Peyer's patch (tissue), 4 donors: ENCODE measurements around the gene CEP85L. TPM values are rescaled to one million over a fixed set of nuclear protein-coding genes. Genes with fewer than 3 reads are reported as not detected.

ENCODE experiments used
- DNase-seq, 3 donors: peaks; one replicate each; pipeline ENCODE4 v3.0.0-alpha.2; 2017 to 2019
- H3K27ac ChIP-seq, 4 donors: fragments of 200-600 bp; sonication (generic); one replicate each; pipeline ENCODE4 v1.5.1; 2016 to 2019
- H3K27me3 ChIP-seq, 2 donors: fragments of 200-600 bp; sonication (generic); one replicate each; pipeline ENCODE4 v1.5.1; 2019
- H3K36me3 ChIP-seq, 3 donors: fragments of 200-600 bp; sonication (generic); one replicate each; pipeline ENCODE4 v1.5.1; 2016 to 2019
- H3K4me1 ChIP-seq, 4 donors: fragments of 200-600 bp; sonication (generic); one replicate each; pipeline ENCODE4 v1.5.1; 2016 to 2019
- H3K4me3 ChIP-seq, 4 donors: fragments of 200-600 bp; sonication (generic); 1 replicate in 3 of 4; 2 replicates in 1 of 4; pipeline ENCODE4 v1.5.1; 2016 to 2019; ENCODE audit warnings: mild to moderate bottlenecking in 1 of 4
- H3K9me3 ChIP-seq, 4 donors: fragments of 200-600 bp; sonication (generic); one replicate each; pipeline ENCODE4 v1.5.1; 2016 to 2019; ENCODE audit warnings: mild to moderate bottlenecking in 1 of 4
- POLR2A ChIP-seq, 2 donors: fragments of 450-650 bp; IDR thresholded peaks; one replicate each; pipeline ENCODE4 v1.5.1; 2017; ENCODE audit warnings: antibody characterized with exemption in 2 of 2, mild to moderate bottlenecking in 2 of 2, moderate library complexity in 2 of 2
- total RNA-seq, 4 donors: library from RNA; depleted of rRNA; stranded (reverse); fragments of >200 nt; gene quantifications; one replicate each; pipeline ENCODE4 v1.1.0, GENCODE V29; 2016
- TF ChIP-seq, protein P1 (sequence below), 6 experiments: fragments of 450-650 bp in 4 of 6; fragments of 200-600 bp in 2 of 6; sonication (generic) in 1 of 6; IDR thresholded peaks; one replicate each; pipeline ENCODE4 v1.5.1; 2017 to 2019; ENCODE audit warnings: antibody characterized with exemption in 6 of 6, mild to moderate bottlenecking in 3 of 6, moderate library complexity in 1 of 6

Gene CEP85L
- total RNA-seq, 4 donors from 2014 or later, result 3.2 to 22.3 (median 7.5) TPM

DNA sequence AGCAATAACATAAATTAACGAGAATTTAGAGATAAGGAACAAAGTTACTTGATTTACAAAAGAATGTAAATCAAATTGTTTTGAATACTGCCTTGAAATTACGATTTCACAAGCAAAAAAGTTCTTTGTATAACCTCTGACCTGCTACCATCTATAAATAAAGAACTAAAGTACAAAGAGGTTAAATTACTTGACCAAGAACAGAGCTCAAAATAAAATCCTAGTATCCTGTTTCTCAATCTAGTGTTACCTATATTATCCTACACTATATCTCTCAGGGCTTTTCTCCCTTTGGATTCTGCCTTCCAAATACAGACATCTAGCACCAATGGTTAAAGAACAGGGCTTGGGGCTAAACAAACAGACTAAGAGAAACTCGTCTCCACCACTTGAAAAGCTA is 59.5 kb downstream of the CEP85L start:
- Histone ChIP-seq H3K36me3 (no peaks in the 10 kb centered on the region), H3K27me3 (no peaks in the 10 kb centered on the region), H3K4me3 (no peak overlapping the region), H3K27ac (no peak overlapping the region), H3K9me3 (no peaks in the 10 kb centered on the region), H3K4me1 (no peaks in the 10 kb centered on the region)
- no peak for TF ChIP-seq POLR2A (IDR thresholded peaks at IDR 0.05)
- no peak for DNase-seq

- H3K27me3 ChIP-seq, result no peaks in the 10 kb centered on the region
- H3K9me3 ChIP-seq, result no peaks in the 10 kb centered on the region
- no peak overlapping the region for H3K4me3 ChIP-seq
- DNase-seq, result no peak
- H3K27ac ChIP-seq, result no peak overlapping the region
- H3K4me1 ChIP-seq, result no peaks in the 10 kb centered on the region
- H3K36me3 ChIP-seq, result no peaks in the 10 kb centered on the region
- TF ChIP-seq, protein P1, sequence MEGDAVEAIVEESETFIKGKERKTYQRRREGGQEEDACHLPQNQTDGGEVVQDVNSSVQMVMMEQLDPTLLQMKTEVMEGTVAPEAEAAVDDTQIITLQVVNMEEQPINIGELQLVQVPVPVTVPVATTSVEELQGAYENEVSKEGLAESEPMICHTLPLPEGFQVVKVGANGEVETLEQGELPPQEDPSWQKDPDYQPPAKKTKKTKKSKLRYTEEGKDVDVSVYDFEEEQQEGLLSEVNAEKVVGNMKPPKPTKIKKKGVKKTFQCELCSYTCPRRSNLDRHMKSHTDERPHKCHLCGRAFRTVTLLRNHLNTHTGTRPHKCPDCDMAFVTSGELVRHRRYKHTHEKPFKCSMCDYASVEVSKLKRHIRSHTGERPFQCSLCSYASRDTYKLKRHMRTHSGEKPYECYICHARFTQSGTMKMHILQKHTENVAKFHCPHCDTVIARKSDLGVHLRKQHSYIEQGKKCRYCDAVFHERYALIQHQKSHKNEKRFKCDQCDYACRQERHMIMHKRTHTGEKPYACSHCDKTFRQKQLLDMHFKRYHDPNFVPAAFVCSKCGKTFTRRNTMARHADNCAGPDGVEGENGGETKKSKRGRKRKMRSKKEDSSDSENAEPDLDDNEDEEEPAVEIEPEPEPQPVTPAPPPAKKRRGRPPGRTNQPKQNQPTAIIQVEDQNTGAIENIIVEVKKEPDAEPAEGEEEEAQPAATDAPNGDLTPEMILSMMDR (IDR thresholded peaks at IDR 0.05), result no peak
- TF ChIP-seq POLR2A (IDR thresholded peaks at IDR 0.05), result no peak
These were observed 61.6 kb downstream of the CEP85L start for GRCh38 chr6:118589649-118590365.

DNA sequence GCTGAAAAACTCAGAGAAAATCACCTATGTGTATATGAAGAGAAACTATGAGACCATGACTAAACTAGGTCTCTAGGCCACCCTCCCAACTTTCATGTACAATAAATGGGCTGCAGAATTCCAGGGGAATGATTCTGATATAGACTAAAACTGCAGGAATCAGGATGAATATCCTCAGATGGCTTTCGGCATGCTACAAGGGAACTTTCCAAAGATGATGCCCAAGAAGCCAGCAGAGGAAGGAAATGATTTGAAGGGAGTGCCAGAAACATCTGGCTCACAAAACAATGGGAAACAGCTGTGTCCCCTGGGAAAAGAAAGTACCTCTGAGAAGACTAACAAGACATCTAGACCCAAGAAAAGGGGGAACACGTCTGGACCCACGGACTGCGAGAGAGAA is 62.2 kb downstream of the CEP85L start:
- DNase-seq, result no peak
- no peaks in the 10 kb centered on the region for H3K36me3 ChIP-seq
- TF ChIP-seq, protein P1 (IDR thresholded peaks at IDR 0.05), result no peak
- TF ChIP-seq POLR2A (IDR thresholded peaks at IDR 0.05), result no peak
- H3K4me3 ChIP-seq, result no peak overlapping the region
- no peaks in the 10 kb centered on the region for H3K4me1 ChIP-seq
- no peak overlapping the region for H3K27ac ChIP-seq
- H3K27me3 ChIP-seq, result no peaks in the 10 kb centered on the region
- no peaks in the 10 kb centered on the region for H3K9me3 ChIP-seq

- no peak for TF ChIP-seq POLR2A (IDR thresholded peaks at IDR 0.05)
- TF ChIP-seq, protein P1 (IDR thresholded peaks at IDR 0.05), result no peak
- Histone ChIP-seq H3K9me3 (no peaks in the 10 kb centered on the region), H3K36me3 (no peaks in the 10 kb centered on the region), H3K4me3 (no peak overlapping the region), H3K27me3 (no peaks in the 10 kb centered on the region), H3K27ac (no peak overlapping the region), H3K4me1 (no peaks in the 10 kb centered on the region)
- DNase-seq, result no peak
These were observed 62.8 kb downstream of the CEP85L start for GRCh38 chr6:118588626-118589025.

- no peak for DNase-seq
- Histone ChIP-seq H3K4me3 (no peak overlapping the region), H3K27ac (no peak overlapping the region), H3K36me3 (no peaks in the 10 kb centered on the region), H3K27me3 (no peaks in the 10 kb centered on the region), H3K9me3 (no peaks in the 10 kb centered on the region), H3K4me1 (no peaks in the 10 kb centered on the region)
- no peak for TF ChIP-seq POLR2A (IDR thresholded peaks at IDR 0.05)
- TF ChIP-seq, protein P1 (IDR thresholded peaks at IDR 0.05), result no peak
These were observed 64.5 kb downstream of the CEP85L start for GRCh38 chr6:118586746-118587485.

DNA sequence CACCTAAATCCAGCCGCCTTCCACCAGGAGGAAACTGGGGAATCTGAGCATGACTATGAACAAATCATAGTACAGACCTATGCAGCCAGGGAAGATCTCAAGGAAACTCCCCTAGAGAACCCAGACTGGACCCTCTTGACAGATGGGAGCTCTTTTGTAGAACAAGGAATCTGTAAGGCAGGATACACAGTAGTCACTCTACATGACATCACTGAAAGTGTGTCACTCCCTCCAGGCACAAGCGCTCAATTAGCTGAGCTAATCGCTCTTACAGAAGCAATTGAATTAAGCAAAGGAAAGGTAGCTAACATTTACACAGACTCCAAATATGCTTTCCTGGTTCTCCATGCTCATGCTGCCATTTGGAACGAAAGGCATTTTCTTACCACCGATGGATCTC is 66.5 kb downstream of the CEP85L start:
- TF ChIP-seq, protein P1 (IDR thresholded peaks at IDR 0.05), result no peak
- no peak for TF ChIP-seq POLR2A (IDR thresholded peaks at IDR 0.05)

More for the DNA sequence above, 66.5 kb downstream of the CEP85L start:
- Histone ChIP-seq H3K4me1 (no peaks in the 10 kb centered on the region), H3K4me3 (no peak overlapping the region), H3K9me3 (peaks cover 0 to 4% (median 0%) of the 10 kb centered on the region in 4 donors), H3K27ac (no peak overlapping the region), H3K27me3 (no peaks in the 10 kb centered on the region), H3K36me3 (no peaks in the 10 kb centered on the region)
- no peak for DNase-seq
